Fibroblast of skin of right quadriceps (primary cell): ENCODE results near the gene SLC11A2.
"Not testable (repeated sequence)": the region's sequence is repeated elsewhere in the genome, so short reads cannot be mapped to it uniquely, and the experiment has no call there.

Experiments used
- DNase-seq: peaks from one replicate; pipeline ENCODE4 v3.0.0-alpha.2; 2013

SLC11A2 gene

GRCh38 chr12:50936821-50937530 is 89.2 kb downstream of the SLC11A2 start:
- DNase-seq = no peak

DNA sequence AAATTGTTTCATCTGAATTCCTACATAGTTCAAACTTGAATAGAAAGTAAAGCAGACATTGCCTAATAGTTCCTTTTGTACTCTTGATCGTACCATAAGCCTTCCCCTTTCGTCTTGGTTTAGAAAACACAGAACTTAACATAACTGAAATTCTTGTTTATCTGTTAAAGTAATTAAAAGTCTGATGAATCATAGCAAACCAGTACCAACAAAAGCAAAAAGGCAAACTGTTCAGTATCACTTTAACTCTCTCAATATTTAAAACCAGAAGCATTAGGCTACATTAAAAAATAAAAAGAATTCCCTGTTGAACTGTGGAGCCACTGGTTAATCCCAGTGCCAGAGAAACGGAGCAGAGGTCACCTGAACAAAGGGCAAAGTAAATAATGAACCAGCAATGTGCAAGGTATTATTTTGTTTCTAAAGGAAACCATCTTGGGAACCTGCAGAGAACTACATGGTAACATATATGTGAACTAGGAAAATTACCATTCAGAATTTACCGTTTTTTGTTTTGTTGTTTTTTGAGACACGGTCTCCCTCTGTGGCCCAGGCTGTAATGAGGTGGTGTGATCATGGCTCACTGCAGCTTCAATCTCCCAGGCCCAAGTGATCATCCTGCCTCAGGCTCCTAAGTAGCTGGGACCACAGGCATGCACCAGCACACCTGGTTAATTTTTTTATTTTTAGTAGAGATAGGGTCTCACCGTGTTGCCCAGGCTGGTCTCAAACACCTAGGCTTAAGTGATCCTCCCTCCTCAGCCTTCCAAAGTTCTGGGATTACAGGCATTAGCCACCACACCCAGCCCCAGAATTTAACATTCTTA is 91.0 kb downstream of the SLC11A2 start:
- DNase-seq = peak; percentile 34

DNA sequence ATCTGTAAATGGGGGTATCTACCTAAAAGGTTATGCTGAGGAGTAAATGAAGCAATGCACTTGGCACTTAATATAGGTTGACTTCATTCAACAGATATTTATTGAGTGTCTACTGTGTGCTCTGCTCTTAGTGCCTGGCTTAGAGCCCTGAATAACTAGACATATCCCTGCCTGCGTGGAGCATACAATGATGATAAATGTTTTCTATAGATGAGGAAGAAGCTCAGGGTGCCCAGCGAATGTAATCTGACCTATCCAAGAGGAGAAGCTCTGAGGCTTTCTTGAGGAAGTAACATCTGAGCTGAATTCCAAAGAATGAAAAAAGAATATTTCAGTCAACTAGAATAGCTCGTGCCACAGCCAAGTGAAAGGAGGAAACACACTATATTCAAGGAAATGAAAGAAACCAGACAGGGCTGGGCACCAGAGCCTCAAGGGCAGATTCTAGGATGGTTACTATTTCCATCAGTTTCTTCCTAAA is 91.8 kb downstream of the SLC11A2 start:
- DNase-seq = no peak

DNA sequence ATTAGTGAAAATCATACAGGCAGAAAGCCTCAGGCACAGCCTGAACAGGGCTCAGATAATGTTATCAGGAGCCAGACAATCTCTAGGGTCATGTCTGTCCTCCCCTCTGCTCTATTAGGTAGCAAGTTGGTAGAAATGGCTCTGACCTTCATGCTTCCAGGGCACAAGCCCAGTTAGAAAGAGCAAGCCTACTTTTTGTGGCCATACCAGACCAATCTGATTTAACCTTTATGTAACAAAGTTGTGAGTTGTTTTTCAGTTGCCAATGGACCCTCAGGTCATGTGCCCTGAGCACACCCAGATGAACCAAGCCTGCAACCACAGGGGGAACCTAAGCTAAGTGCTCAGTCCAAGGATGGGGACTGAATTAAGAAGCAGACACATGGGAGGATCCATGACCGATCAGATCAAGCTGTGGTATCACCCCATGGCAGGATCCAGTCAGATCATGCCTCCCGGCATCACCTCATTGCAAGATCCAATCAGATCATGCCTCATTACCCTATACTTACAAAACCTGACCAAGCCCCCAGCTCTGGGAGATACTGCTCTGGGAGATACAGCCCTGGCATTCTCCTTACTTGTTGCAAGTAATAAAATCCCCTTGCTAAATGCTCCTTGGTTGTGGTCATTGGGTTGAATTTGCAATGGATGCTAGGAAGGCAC is 92.6 kb downstream of the SLC11A2 start:
- DNase-seq = no peak

DNA sequence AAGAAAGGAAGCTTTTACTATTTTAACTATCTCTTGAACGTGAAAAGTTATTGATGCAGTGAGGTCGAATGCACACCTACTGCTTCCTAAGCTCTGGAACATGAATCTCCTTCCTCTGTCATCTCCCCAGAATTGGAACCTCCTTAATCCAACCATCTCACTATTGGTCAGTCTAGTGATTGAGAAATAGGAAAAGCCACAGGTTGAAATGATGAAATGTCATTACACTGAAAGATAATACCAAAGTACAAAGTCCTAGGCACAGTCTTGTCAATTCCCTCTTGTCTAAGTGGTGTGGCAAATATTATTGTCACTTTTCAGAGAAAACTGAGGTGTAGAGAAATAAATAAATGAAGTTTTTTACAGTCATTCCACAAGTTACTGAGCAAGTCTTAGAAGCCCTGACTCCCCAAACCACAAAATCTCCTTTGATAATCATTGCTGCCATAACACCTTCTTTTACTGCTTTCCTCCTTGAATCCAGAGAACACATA is 93.3 kb downstream of the SLC11A2 start:
- DNase-seq = no peak

GRCh38 chr12:50930477-50930876 is 95.7 kb downstream of the SLC11A2 start:
- DNase-seq = not testable (repeated sequence)

GRCh38 chr12:50929831-50930230 is 96.4 kb downstream of the SLC11A2 start:
- DNase-seq = no peak
